Measurements from ENCODE around the gene SESN1.

SESN1 gene

GRCh38 chr6:109009962-109010704, 84.5 kb downstream of the SESN1 start:
- intact Hi-C loops (cut with DNase I) = loop anchor here (10.0 kb wide), 2 partner anchors 55 to 455 kb away; no protein-coding TSS in a partner anchor
- no peak for DNase-seq

- intact Hi-C loops (cut with DNase I) = no loop called here
Observed at GRCh38 chr6:109009236-109009961, 85.2 kb downstream of the SESN1 start.

GRCh38 chr6:109008537-109009235, 86.0 kb downstream of the SESN1 start:
- peak in 17 of 42 donors; percentile 16 to 68 (median 33) for DNase-seq
- intact Hi-C loops (cut with DNase I) = no loop called here

More at GRCh38 chr6:109009236-109009961, 85.2 kb downstream of the SESN1 start:
- peak; percentile 82 to 98 (median 95) for DNase-seq

- no peak for DNase-seq
- intact Hi-C loops (cut with DNase I) = no loop called here
Observed at GRCh38 chr6:109008054-109008453, 86.6 kb downstream of the SESN1 start.

- intact Hi-C loops (cut with DNase I) = no loop called here
- no peak for DNase-seq
Observed at GRCh38 chr6:109007521-109007920, 87.1 kb downstream of the SESN1 start.

- DNase-seq = no peak
- intact Hi-C loops (cut with DNase I) = no loop called here
Observed at GRCh38 chr6:109006818-109007217, 87.8 kb downstream of the SESN1 start.

GRCh38 chr6:109002882-109003281, 91.8 kb downstream of the SESN1 start:
- intact Hi-C loops (cut with DNase I) = no loop called here
- DNase-seq = no peak

- peak in 1 of 42 donors; percentile 23 for DNase-seq
- intact Hi-C loops (cut with DNase I) = no loop called here
Observed at GRCh38 chr6:109002051-109002697, 92.5 kb downstream of the SESN1 start.

GRCh38 chr6:109001291-109001894, 93.3 kb downstream of the SESN1 start:
- intact Hi-C loops (cut with DNase I) = no loop called here
- no peak for DNase-seq

- no peak for DNase-seq
- intact Hi-C loops (cut with DNase I) = no loop called here
Observed at GRCh38 chr6:109000289-109000688, 94.4 kb downstream of the SESN1 start.

- DNase-seq = no peak
- intact Hi-C loops (cut with DNase I) = no loop called here
Observed at GRCh38 chr6:108999428-108999827, 95.2 kb downstream of the SESN1 start.

- DNase-seq = peak in 7 of 42 donors; percentile 19 to 62 (median 25)
- intact Hi-C loops (cut with DNase I) = no loop called here
Observed at GRCh38 chr6:108998485-108998884, 96.2 kb downstream of the SESN1 start.

GRCh38 chr6:108996208-108996607, 98.4 kb downstream of the SESN1 start:
- intact Hi-C loops (cut with DNase I) = no loop called here
- DNase-seq = no peak

- intact Hi-C loops (cut with DNase I) = no loop called here
- no peak for DNase-seq
Observed at GRCh38 chr6:108995296-108995695, 99.3 kb downstream of the SESN1 start.

GRCh38 chr6:108993876-108994275, 100.8 kb downstream of the SESN1 start:
- intact Hi-C loops (cut with DNase I) = no loop called here
- no peak for DNase-seq

GRCh38 chr6:108989700-108990099, 104.9 kb downstream of the SESN1 start:
- no peak for DNase-seq
- intact Hi-C loops (cut with DNase I) = no loop called here

- intact Hi-C loops (cut with DNase I) = no loop called here
- no peak for DNase-seq
Observed at GRCh38 chr6:108988765-108989164, 105.9 kb downstream of the SESN1 start.

- intact Hi-C loops (cut with DNase I) = no loop called here
- peak in 5 of 42 donors; percentile 14 to 50 (median 38) for DNase-seq
Observed at GRCh38 chr6:108988296-108988695, 106.3 kb downstream of the SESN1 start.

- no peak for DNase-seq
- intact Hi-C loops (cut with DNase I) = no loop called here
Observed at GRCh38 chr6:108987156-108987555, 107.5 kb downstream of the SESN1 start.
